DOHH2 (cell line): ENCODE results near the gene GGT6.

Experiments
- H3F3A ChIP-seq: fragments of 200-600 bp; sonication (generic), shearing (Covaris generic); 2 replicates; pipeline ENCODE4 v1.6.0; 2016; ENCODE audit warnings: antibody characterized with exemption, mild to moderate bottlenecking; ENCODE audit not compliant: control insufficient read depth, insufficient read depth
- H3K27ac ChIP-seq: fragments of 200-600 bp; sonication (generic); 2 replicates; pipeline ENCODE4 v1.5.1; 2014; ENCODE audit warnings: low read depth, mild to moderate bottlenecking, low read length, moderate library complexity
- H3K27me3 ChIP-seq: fragments of 200-600 bp; sonication (generic); 2 replicates; pipeline ENCODE4 v1.6.1; 2014; ENCODE audit warnings: mild to moderate bottlenecking, low read length, mixed read lengths; ENCODE audit not compliant: control insufficient read depth
- H3K36me3 ChIP-seq: fragments of 200-600 bp; sonication (generic); 2 replicates; pipeline ENCODE4 v1.6.1; 2014; ENCODE audit warnings: mild to moderate bottlenecking, low read length, moderate library complexity, mixed read lengths; ENCODE audit not compliant: control insufficient read depth
- H3K4me1 ChIP-seq: fragments of 200-600 bp; sonication (generic); 2 replicates; pipeline ENCODE4 v1.6.1; 2014; ENCODE audit warnings: mild to moderate bottlenecking, low read length, mixed read lengths; ENCODE audit not compliant: control insufficient read depth
- H3K4me2 ChIP-seq: fragments of 200-600 bp; sonication (generic); 2 replicates; pipeline ENCODE4 v1.6.0; 2014; ENCODE audit warnings: mild to moderate bottlenecking, low read length, moderate library complexity
- H3K4me3 ChIP-seq: fragments of 200-600 bp; sonication (generic); 2 replicates; pipeline ENCODE4 v1.5.1; 2014; ENCODE audit warnings: mild to moderate bottlenecking, low read length, mixed read lengths
- H3K79me2 ChIP-seq: fragments of 200-600 bp; sonication (generic); 2 replicates; pipeline ENCODE4 v1.6.1; 2014; ENCODE audit warnings: mild to moderate bottlenecking, low read length, mixed read lengths; ENCODE audit not compliant: control insufficient read depth
- H3K9me2 ChIP-seq: fragments of 200-600 bp; sonication (generic); replicated peaks from 2 replicates; pipeline ENCODE4 v1.6.1; 2014; ENCODE audit warnings: mild to moderate bottlenecking, low read length, mixed read lengths; ENCODE audit not compliant: control insufficient read depth
- H3K9me3 ChIP-seq: fragments of 200-600 bp; sonication (generic); 2 replicates; pipeline ENCODE4 v1.6.1; 2014; ENCODE audit warnings: antibody characterized with exemption, low read length, mixed read lengths; ENCODE audit not compliant: control insufficient read depth, insufficient read depth
- H4K20me1 ChIP-seq: fragments of 200-600 bp; sonication (generic); 2 replicates; pipeline ENCODE4 v1.6.0; 2014; ENCODE audit warnings: low read depth, mild to moderate bottlenecking, antibody characterized with exemption, low read length, moderate library complexity; ENCODE audit not compliant: control insufficient read depth, insufficient read depth
- CTCF ChIP-seq: fragments of 200-600 bp; sonication (generic); IDR thresholded peaks from one replicate; pipeline ENCODE4 v1.5.1; 2014; ENCODE audit warnings: antibody characterized with exemption, mild to moderate bottlenecking, low read depth, low read length; ENCODE audit not compliant: poor library complexity, severe bottlenecking
- EZH2phosphoT487 ChIP-seq: fragments of 200-600 bp; sonication (generic); IDR thresholded peaks from 2 replicates; pipeline ENCODE4 v1.6.1; 2017; ENCODE audit warnings: borderline replicate concordance, mild to moderate bottlenecking, antibody characterized with exemption, low read length, moderate library complexity, mixed read lengths

GGT6 gene

GRCh38 chr17:4549781-4550533 lies 10.4 kb downstream of the GGT6 start:
- Histone ChIP-seq H3F3A (no peaks in the 10 kb centered on the region), H3K9me2 (no peaks in the 10 kb centered on the region), H4K20me1 (no peaks in the 10 kb centered on the region), H3K4me3 (no peak overlapping the region), H3K9me3 (no peaks in the 10 kb centered on the region), H3K4me1 (peaks cover 10% of the 10 kb centered on the region), H3K27me3 (no peaks in the 10 kb centered on the region), H3K4me2 (no peak overlapping the region), H3K36me3 (peaks cover 100% of the 10 kb centered on the region), H3K79me2 (peaks cover 50% of the 10 kb centered on the region), H3K27ac (no peak overlapping the region)
- TF ChIP-seq CTCF (no peak), EZH2phosphoT487 (no peak)

GRCh38 chr17:4548721-4549531 lies 11.5 kb downstream of the GGT6 start:
- no peak for TF ChIP-seq CTCF
- no peak for TF ChIP-seq EZH2phosphoT487
- H3K9me2 ChIP-seq = no peaks in the 10 kb centered on the region
- no peak overlapping the region for H3K4me2 ChIP-seq
- H3K4me1 ChIP-seq = peaks cover 8% of the 10 kb centered on the region
- no peaks in the 10 kb centered on the region for H3F3A ChIP-seq
- peaks cover 40% of the 10 kb centered on the region for H3K79me2 ChIP-seq
- H3K27ac ChIP-seq = no peak overlapping the region
- no peaks in the 10 kb centered on the region for H3K9me3 ChIP-seq
- no peaks in the 10 kb centered on the region for H4K20me1 ChIP-seq
- H3K27me3 ChIP-seq = no peaks in the 10 kb centered on the region
- peaks cover 95% of the 10 kb centered on the region for H3K36me3 ChIP-seq
- H3K4me3 ChIP-seq = no peak overlapping the region

GRCh38 chr17:4548061-4548461 lies 12.3 kb downstream of the GGT6 start:
- H3K36me3 ChIP-seq = peaks cover 95% of the 10 kb centered on the region
- no peak overlapping the region for H3K4me3 ChIP-seq
- H3K27ac ChIP-seq = no peak overlapping the region
- no peaks in the 10 kb centered on the region for H3K4me1 ChIP-seq
- no peaks in the 10 kb centered on the region for H3K27me3 ChIP-seq
- TF ChIP-seq CTCF = no peak
- H3K4me2 ChIP-seq = no peak overlapping the region
- no peaks in the 10 kb centered on the region for H4K20me1 ChIP-seq
- no peaks in the 10 kb centered on the region for H3F3A ChIP-seq
- no peaks in the 10 kb centered on the region for H3K9me2 ChIP-seq
- no peaks in the 10 kb centered on the region for H3K9me3 ChIP-seq
- H3K79me2 ChIP-seq = peaks cover 31% of the 10 kb centered on the region
